C4-2B (cell line): ENCODE data around the gene WASHC2A.
"Not testable (repeated sequence)": the region's sequence is repeated elsewhere in the genome, so short reads cannot be mapped to it uniquely, and the experiment has no call there.

Experiments used
- ZFX ChIP-seq: fragments of 450-650 bp; IDR thresholded peaks from 2 replicates; pipeline ENCODE4 v1.6.1; 2017
- TF ChIP-seq, protein P1 (sequence below): fragments of 450-650 bp; conservative IDR thresholded peaks from 2 replicates; pipeline ENCODE4 v1.5.1; 2017; ENCODE audit warnings: mild to moderate bottlenecking

DNA sequence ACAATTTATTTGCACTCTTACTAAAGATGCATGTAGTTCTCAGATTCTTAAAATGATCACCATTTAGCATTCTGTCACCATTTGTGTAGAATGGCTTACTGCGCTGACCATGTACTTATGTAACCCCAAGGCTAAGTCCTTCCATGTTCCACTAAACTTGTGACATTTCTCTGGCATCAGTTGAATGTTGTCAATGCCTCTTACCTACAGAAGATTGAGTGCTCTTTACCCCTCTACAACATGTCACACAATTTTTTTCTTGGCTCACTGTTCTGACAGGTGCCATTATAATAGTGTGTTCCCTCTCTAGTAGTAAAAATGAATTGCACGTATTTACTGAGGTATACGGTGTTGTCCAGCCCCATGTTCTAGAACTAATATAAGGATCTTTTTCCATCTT lies 100.1 kb downstream of the WASHC2A start:
- TF ChIP-seq, protein P1, sequence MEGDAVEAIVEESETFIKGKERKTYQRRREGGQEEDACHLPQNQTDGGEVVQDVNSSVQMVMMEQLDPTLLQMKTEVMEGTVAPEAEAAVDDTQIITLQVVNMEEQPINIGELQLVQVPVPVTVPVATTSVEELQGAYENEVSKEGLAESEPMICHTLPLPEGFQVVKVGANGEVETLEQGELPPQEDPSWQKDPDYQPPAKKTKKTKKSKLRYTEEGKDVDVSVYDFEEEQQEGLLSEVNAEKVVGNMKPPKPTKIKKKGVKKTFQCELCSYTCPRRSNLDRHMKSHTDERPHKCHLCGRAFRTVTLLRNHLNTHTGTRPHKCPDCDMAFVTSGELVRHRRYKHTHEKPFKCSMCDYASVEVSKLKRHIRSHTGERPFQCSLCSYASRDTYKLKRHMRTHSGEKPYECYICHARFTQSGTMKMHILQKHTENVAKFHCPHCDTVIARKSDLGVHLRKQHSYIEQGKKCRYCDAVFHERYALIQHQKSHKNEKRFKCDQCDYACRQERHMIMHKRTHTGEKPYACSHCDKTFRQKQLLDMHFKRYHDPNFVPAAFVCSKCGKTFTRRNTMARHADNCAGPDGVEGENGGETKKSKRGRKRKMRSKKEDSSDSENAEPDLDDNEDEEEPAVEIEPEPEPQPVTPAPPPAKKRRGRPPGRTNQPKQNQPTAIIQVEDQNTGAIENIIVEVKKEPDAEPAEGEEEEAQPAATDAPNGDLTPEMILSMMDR, result not testable (repeated sequence)
- not testable (repeated sequence) for TF ChIP-seq ZFX
